ENCODE results near the gene MCOLN1. TPM values are rescaled to one million over a fixed set of nuclear protein-coding genes. Genes with fewer than 3 reads are reported as not detected.

The MCOLN1 gene
- total and polyA plus RNA-seq, 9 of the 15 experiments (the other 6 are each of a cell fraction or from before 2014, with no cell fraction given): 0.25 to 15.4 (median 7.1) TPM

DNA sequence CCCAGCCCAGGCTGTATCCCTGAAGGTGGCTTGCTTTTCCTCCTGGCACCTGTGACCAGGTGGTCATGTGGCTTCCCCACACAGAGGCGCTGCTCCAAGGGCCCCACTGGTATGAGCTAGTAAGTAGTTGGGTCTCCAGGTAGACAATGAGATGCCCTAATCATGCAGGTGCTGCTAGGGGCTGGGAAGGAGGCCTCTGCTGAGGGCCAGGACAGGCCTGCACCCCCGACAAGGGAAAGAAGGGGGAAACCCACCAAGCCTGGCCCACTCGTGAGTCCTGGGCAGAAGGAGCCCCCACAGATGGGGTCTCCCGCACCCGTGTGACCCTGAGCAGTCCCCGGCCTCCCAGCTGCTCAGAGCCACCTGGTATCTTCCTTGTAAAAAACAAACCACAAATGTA lies 46.8 kb upstream of the MCOLN1 start:
- in situ Hi-C loops (cut with MboI): no loop called here
- Histone ChIP-seq H2AFZ (ENCODE audit: low read depth, low read length) (no peak overlapping the region), H3K27me3 (ENCODE audit: control insufficient read depth in 2 of 2, insufficient read depth in 2 of 2, low read length in 2 of 2) (no peaks in the 10 kb centered on the region), H3K4me1 (replicated peaks in 1 of 2; ENCODE audit: control insufficient read depth in 2 of 2, insufficient read depth in 2 of 2, low read length in 2 of 2) (peaks cover 6 to 36% of the 10 kb centered on the region in 2 experiments), H4K20me1 (replicated peaks; ENCODE audit: control insufficient read depth, insufficient read depth, low read length) (no peaks in the 10 kb centered on the region), H3K9me1 (ENCODE audit: control insufficient read depth, insufficient read depth, low read length) (peaks cover 3% of the 10 kb centered on the region), H3K9ac (ENCODE audit: insufficient read depth in 1 of 2, low read depth in 2 of 2, low read length in 2 of 2) (no peak overlapping the region), H3K4me2 (ENCODE audit: insufficient read depth, low read length) (no peak overlapping the region), H3K79me2 (ENCODE audit: control insufficient read depth, insufficient read depth, low read length) (no peaks in the 10 kb centered on the region), H3K9me3 (replicated peaks; ENCODE audit: control insufficient read depth, insufficient read depth, low read depth, low read length) (no peaks in the 10 kb centered on the region), H3K36me3 (ENCODE audit: control insufficient read depth, insufficient read depth, low read length) (no peaks in the 10 kb centered on the region), H3K27ac (ENCODE audit: extremely low read depth, low read depth, low read length) (no peak overlapping the region), H3K4me3 (no peak overlapping the region)
- intact Hi-C loops (cut with micrococcal nuclease): no loop called here
- ChIA-PET CTCF (ENCODE audit: low intra/inter-chr PET ratio) (no interaction called here), POLR2A (no interaction called here)
- FAIRE-seq (no peak), ATAC-seq (no peak), DNase-seq (ENCODE audit: extremely low read depth in 1 of 4, low spot score in 3 of 4) (no peak)
- BruUV-seq (replicated peaks): no TSS peak
- TF ChIP-seq TEAD4 (IDR thresholded peaks at IDR 0.05; ENCODE audit: low read length) (no peak), TEAD4 (CRISPR knock-in tag; IDR thresholded peaks at IDR 0.05; ENCODE audit: borderline replicate concordance) (no peak), CHD2 (IDR thresholded peaks at IDR 0.05; ENCODE audit: low read depth, low read length) (no peak), TCF7L2 (IDR thresholded peaks at IDR 0.05; ENCODE audit: low read depth, low read length) (no peak), MCM3 (IDR thresholded peaks at IDR 0.05) (no peak), SMAD3 (CRISPR knock-in tag; conservative IDR thresholded peaks at IDR 0.05) (no peak), HDAC8 (tag; IDR thresholded peaks at IDR 0.05) (no peak), ZNF239 (CRISPR knock-in tag; IDR thresholded peaks at IDR 0.05) (no peak), CC2D1A (IDR thresholded peaks at IDR 0.05) (no peak), RBM34 (IDR thresholded peaks at IDR 0.05; ENCODE audit: borderline replicate concordance, insufficient read depth, low read length) (no peak), SMAD4 (CRISPR knock-in tag; conservative IDR thresholded peaks at IDR 0.05) (no peak)
- TF ChIP-seq, protein P1, sequence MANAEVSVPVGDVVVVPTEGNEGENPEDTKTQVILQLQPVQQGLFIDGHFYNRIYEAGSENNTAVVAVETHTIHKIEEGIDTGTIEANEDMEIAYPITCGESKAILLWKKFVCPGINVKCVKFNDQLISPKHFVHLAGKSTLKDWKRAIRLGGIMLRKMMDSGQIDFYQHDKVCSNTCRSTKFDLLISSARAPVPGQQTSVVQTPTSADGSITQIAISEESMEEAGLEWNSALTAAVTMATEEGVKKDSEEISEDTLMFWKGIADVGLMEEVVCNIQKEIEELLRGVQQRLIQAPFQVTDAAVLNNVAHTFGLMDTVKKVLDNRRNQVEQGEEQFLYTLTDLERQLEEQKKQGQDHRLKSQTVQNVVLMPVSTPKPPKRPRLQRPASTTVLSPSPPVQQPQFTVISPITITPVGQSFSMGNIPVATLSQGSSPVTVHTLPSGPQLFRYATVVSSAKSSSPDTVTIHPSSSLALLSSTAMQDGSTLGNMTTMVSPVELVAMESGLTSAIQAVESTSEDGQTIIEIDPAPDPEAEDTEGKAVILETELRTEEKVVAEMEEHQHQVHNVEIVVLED (CRISPR knock-in tag; IDR thresholded peaks at IDR 0.05): no peak
- WGBS (ENCODE audit: insufficient coverage, low coverage, missing lambda C conversion rate): 71% methylated on average over 5 of the region's 6 CpGs

Data from K562 (cell line).